Endothelial cell (in vitro differentiated cells): ENCODE data around the gene PRKACB. TPM values are rescaled to one million over a fixed set of nuclear protein-coding genes. Genes with fewer than 3 reads are reported as not detected.

Experiments
- DNase-seq: peaks from one replicate; pipeline ENCODE4 v3.0.0; 2021; ENCODE audit warnings: low spot score
- H3K27ac Mint-ChIP-seq: one replicate; pipeline ENCODE4 v1.8.0; 2021; ENCODE audit warnings: mixed read lengths, inconsistent platforms; ENCODE audit not compliant: unreplicated experiment
- H3K27me3 Mint-ChIP-seq: one replicate; pipeline ENCODE4 v1.8.0; 2021; ENCODE audit warnings: mild to moderate bottlenecking, moderate library complexity, mixed read lengths, inconsistent platforms; ENCODE audit not compliant: unreplicated experiment
- H3K36me3 Mint-ChIP-seq: one replicate; pipeline ENCODE4 v1.8.0; 2021; ENCODE audit warnings: mild to moderate bottlenecking, low read depth, mixed read lengths, inconsistent platforms; ENCODE audit not compliant: unreplicated experiment
- H3K4me1 Mint-ChIP-seq: one replicate; pipeline ENCODE4 v1.8.0; 2021; ENCODE audit warnings: mild to moderate bottlenecking, mixed read lengths, inconsistent platforms; ENCODE audit not compliant: unreplicated experiment
- H3K4me3 Mint-ChIP-seq: one replicate; pipeline ENCODE4 v1.8.0; 2021; ENCODE audit warnings: mild to moderate bottlenecking, mixed read lengths, inconsistent platforms; ENCODE audit not compliant: unreplicated experiment
- H3K9me3 Mint-ChIP-seq: one replicate; pipeline ENCODE4 v1.8.0; 2021; ENCODE audit warnings: mixed read lengths, inconsistent platforms; ENCODE audit not compliant: unreplicated experiment
- CTCF ChIP-seq: fragments of 200-600 bp; sonication (generic); IDR thresholded peaks from one replicate; pipeline ENCODE4 v1.5.0; 2021; ENCODE audit warnings: antibody characterized with exemption; ENCODE audit not compliant: unreplicated experiment
- total RNA-seq: library from RNA; stranded (reverse); fragmentation: NEBNext Ultra II Directional; extraction: Animal tissue kit (Norgen Biotek cat#: 25700); gene quantifications from one replicate; pipeline ENCODE4 v1.2.1, GENCODE V29; 2021; ENCODE audit not compliant: unreplicated experiment

The PRKACB gene
- total RNA-seq, 1 donor from 2014 or later = 19.7 TPM

- Mint-ChIP-seq H3K27ac (no peak overlapping the region), H3K9me3 (no peaks in the 10 kb centered on the region), H3K27me3 (no peaks in the 10 kb centered on the region), H3K4me3 (no peak overlapping the region), H3K4me1 (no peaks in the 10 kb centered on the region), H3K36me3 (peaks cover 7% of the 10 kb centered on the region)
- no peak for TF ChIP-seq CTCF
- no peak for DNase-seq
Measured at GRCh38 chr1:84198832-84199231, 54.8 kb downstream of the PRKACB start.

DNA sequence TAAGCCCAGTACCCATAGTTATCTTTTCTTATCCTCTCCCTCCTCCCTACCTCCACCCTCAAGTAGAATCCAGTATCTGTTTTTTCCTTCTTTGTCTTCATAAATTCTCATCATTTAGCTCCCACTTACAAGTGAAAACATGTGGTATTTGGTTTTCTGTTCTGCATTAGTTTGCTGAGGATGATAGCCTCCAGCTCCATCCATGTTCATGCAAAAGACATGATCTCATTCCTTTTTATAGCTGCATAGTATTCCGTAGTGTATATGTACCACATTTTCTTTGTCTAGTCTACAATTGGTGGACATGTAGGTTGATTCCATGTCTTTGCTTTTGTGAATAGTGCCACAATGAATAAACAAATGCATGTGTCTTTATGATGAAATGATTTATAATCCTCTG lies 55.2 kb downstream of the PRKACB start:
- no peaks in the 10 kb centered on the region for H3K9me3 Mint-ChIP-seq
- no peaks in the 10 kb centered on the region for H3K4me1 Mint-ChIP-seq
- peaks cover 4% of the 10 kb centered on the region for H3K36me3 Mint-ChIP-seq
- TF ChIP-seq CTCF = no peak
- no peaks in the 10 kb centered on the region for H3K27me3 Mint-ChIP-seq
- no peak overlapping the region for H3K27ac Mint-ChIP-seq
- no peak for DNase-seq
- no peak overlapping the region for H3K4me3 Mint-ChIP-seq

DNA sequence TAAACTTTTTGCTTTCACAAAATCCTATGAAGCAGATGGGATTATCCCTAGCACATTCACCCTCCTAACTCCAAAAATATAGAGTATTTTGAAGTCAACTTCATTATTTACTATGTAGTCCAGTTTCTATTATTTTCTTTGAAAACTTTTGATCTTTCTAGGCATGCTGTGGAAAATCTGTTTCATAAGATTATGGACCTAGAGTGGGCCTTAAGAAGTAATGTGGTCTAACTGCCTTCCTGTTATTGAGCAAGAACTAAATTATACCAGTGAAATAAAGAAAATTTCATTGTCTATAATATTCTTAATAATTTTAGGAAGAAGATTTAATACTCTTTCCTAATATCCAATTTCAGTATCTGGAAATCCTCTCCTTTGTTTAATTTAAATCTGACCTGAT lies 58.1 kb downstream of the PRKACB start:
- H3K4me3 Mint-ChIP-seq = no peak overlapping the region

GRCh38 chr1:84206375-84206774 lies 62.3 kb downstream of the PRKACB start:
- Mint-ChIP-seq H3K9me3 (no peaks in the 10 kb centered on the region), H3K4me1 (no peaks in the 10 kb centered on the region), H3K36me3 (no peaks in the 10 kb centered on the region), H3K27ac (no peak overlapping the region), H3K27me3 (peaks cover 1% of the 10 kb centered on the region), H3K4me3 (no peak overlapping the region)
- DNase-seq = no peak
- no peak for TF ChIP-seq CTCF

More for the DNA sequence above, 58.1 kb downstream of the PRKACB start:
- DNase-seq = no peak
- Mint-ChIP-seq H3K27ac (no peak overlapping the region), H3K36me3 (peaks cover 4% of the 10 kb centered on the region), H3K9me3 (no peaks in the 10 kb centered on the region), H3K27me3 (peaks cover 1% of the 10 kb centered on the region), H3K4me1 (no peaks in the 10 kb centered on the region)
- TF ChIP-seq CTCF = no peak

- Mint-ChIP-seq H3K36me3 (no peaks in the 10 kb centered on the region), H3K27ac (no peak overlapping the region), H3K9me3 (no peaks in the 10 kb centered on the region), H3K4me3 (no peak overlapping the region), H3K27me3 (peaks cover 1% of the 10 kb centered on the region), H3K4me1 (no peaks in the 10 kb centered on the region)
- no peak for DNase-seq
- TF ChIP-seq CTCF = no peak
Measured at GRCh38 chr1:84208935-84209334, 64.9 kb downstream of the PRKACB start.
